Heart left ventricle (tissue), 16 donors: ENCODE results near the gene WNT6. TPM values are rescaled to one million over a fixed set of nuclear protein-coding genes. Genes with fewer than 3 reads are reported as not detected.

ENCODE experiments used
- ATAC-seq, 4 donors: fragments of 200-7000 bp; cut with Tn5 transposase; one replicate each; pipeline ENCODE4 v1.9.1; 2020 to 2022; ENCODE audit warnings: moderate library complexity in 4 of 4, mild to moderate bottlenecking in 3 of 4, moderate number of reproducible peaks in 1 of 4
- DNase-seq, 5 donors: peaks; one replicate each; pipeline ENCODE4 v3.0.0-alpha.2; 2020
- H3K27ac ChIP-seq, 12 donors: fragments of 200-600 bp; sonication (generic) in 4 of 12; one replicate each; pipeline versions ENCODE4 v1.5.0 to v1.8.0; 2016 to 2022; ENCODE audit warnings: mild to moderate bottlenecking in 2 of 12
- H3K27me3 ChIP-seq, 9 donors: fragments of 200-600 bp; sonication (generic) in 2 of 9; one replicate each; pipeline versions ENCODE4 v1.5.1 to v1.8.0; 2016 to 2022; ENCODE audit warnings: mild to moderate bottlenecking in 3 of 9
- H3K36me3 ChIP-seq, 9 donors: fragments of 200-600 bp; sonication (generic) in 2 of 9; one replicate each; pipeline versions ENCODE4 v1.5.0 to v1.8.0; 2018 to 2022; ENCODE audit warnings: mild to moderate bottlenecking in 2 of 9
- H3K4me1 ChIP-seq, 12 donors: fragments of 200-600 bp; sonication (generic) in 4 of 12; one replicate each; pipeline versions ENCODE4 v1.5.0 to v1.8.0; 2016 to 2022; ENCODE audit warnings: mild to moderate bottlenecking in 3 of 12
- H3K4me3 ChIP-seq, 12 donors: fragments of 200-600 bp; sonication (generic) in 4 of 12; one replicate each; pipeline versions ENCODE4 v1.5.0 to v1.8.0; 2017 to 2022; ENCODE audit warnings: mild to moderate bottlenecking in 9 of 12, moderate library complexity in 4 of 12
- H3K9me3 ChIP-seq, 12 donors: fragments of 200-600 bp; sonication (generic) in 4 of 12; one replicate each; pipeline versions ENCODE4 v1.5.0 to v1.8.0; 2016 to 2022; ENCODE audit warnings: mild to moderate bottlenecking in 1 of 12
- POLR2A ChIP-seq, 2 donors: fragments of 450-650 bp; IDR thresholded peaks; one replicate each; pipeline ENCODE4 v1.6.1; 2017; ENCODE audit warnings: antibody characterized with exemption in 2 of 2, mild to moderate bottlenecking in 2 of 2, moderate library complexity in 2 of 2
- WGBS, 4 donors: extraction: QIAGEN DNeasy Blood & Tissue Kit in 2 of 4; methylation state at CpG; one replicate each; pipeline versions ENCODE4 v1.1.5 to v1.1.7; 2013 to 2018; 5-methylcytosine and 5-hydroxymethylcytosine counted together
- intact Hi-C, 10 donors: fragments of 100-400 bp; cut with DNase I; formaldehyde crosslinking; loops; one replicate each; pipeline versions ENCODE4 v1.11.1 to v1.14.2; 2022
- polyA plus RNA-seq, 2 donors: library from polyadenylated mRNA; stranded (reverse); fragments of 200-250 nt; gene quantifications; one replicate each; pipeline ENCODE4 v1.2.3, GENCODE V29; 2013
- total RNA-seq, 9 donors: library from RNA; depleted of rRNA in 2 of 9; stranded (reverse); fragments of >200 nt in 2 of 9; fragmentation: NEBNext Ultra II Directional in 3 of 9; extraction: Animal tissue kit (Norgen Biotek cat#: 25700) in 3 of 9; gene quantifications; one replicate each; pipeline versions ENCODE4 v1.1.0 to v1.2.4, GENCODE V29; 2016 to 2023
- TF ChIP-seq, protein P1 (sequence below), 12 donors: fragments of 200-600 bp; sonication (generic) in 4 of 12; IDR thresholded peaks; one replicate each; pipeline versions ENCODE4 v1.5.0 to v1.8.0; 2018 to 2022; ENCODE audit warnings: antibody characterized with exemption in 12 of 12, mild to moderate bottlenecking in 5 of 12
- donor health status: ischemic (EF 13 %, LVEDD 7.1; RV severe dilation, severe dysfunction).
- donor health status: healthy with polysubstance abuse.
- donor health status: DM: no; HTN: yes; CAD: no.
- donor health status: DM: no; HTN: no; CAD: no.
- donor health status: ischemic (EF 25% LVEDD 6.9; RV normal size, moderate dysfunction).
- donor health status: ischemic (EF 25% LVEDD 5.7; RV mildly dilated, moderate dysfunction).
- donor health status: healthy.
- donor health status: DM: yes; HTN: yes; CAD: no.
- donor health status: ischemic (EF 35%, LVEDD 5.7; RV mildly dilated, moderate dysfunction).
- donor health status: nonischemic (EF 11% LVEDD 7.7; RV severe dilation, severe dysfunction).
- donor health status: DM: yes; HTN: yes; CAD: no.
- donor health status: PGD.
- donor health status: ischemic (EF 29% LVEDD 5.4; RV normal size, mild dysfunction).
- donor health status: nonischemic (EF 23%, LVEDD 6.1; RV moderate dilation, normal function).

Gene WNT6
- total and polyA plus RNA-seq, 11 donors, result 0.34 to 13.1 (median 1.00) TPM

DNA sequence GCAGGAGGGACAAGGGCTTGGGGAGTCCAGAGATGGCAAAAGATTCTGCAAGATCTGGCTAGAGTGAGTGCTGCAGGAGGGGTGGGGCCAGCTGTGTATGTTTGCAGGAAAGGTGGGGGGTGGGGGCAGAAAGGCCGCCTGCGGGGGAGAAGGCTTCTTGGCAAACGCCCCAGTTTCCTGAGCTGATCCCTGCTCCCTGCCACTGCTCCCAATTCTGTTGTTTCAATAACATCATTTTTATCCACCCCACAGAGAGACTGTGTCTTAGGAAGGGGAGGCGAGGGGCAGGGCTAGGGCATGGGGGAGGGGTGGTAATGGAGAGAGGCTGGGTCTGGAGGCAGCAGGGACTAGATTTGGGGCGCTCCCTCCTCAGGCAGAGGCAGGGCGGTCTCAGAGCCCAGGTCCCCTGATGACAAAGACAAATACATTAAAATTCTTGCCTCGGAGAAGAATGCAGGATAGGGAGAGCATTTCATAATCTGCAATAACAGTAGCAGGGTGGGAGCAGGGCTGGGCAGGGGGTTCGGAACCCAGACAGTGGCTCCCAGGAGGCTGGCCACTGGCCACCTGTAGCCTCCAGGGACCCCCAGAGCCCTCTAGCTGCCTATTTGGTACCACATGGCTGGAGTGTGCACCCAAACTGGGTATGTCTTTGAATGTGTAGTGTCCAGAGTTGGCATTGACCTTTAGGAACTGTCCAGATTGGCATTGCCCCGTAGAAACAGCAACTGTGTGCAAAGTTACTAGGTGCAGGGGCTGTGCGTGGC lies 2.1 kb upstream of the WNT6 start:
- Histone ChIP-seq H3K9me3 (no peaks in the 10 kb centered on the region), H3K27ac (no peak overlapping the region), H3K27me3 (peaks cover 19 to 87% (median 73%) of the 10 kb centered on the region in 9 donors), H3K4me1 (peaks cover 0 to 38% (median 11%) of the 10 kb centered on the region in 12 donors), H3K36me3 (no peaks in the 10 kb centered on the region), H3K4me3 (no peak overlapping the region)
- ATAC-seq (no peak), DNase-seq (no peak)
- no peak for TF ChIP-seq POLR2A (IDR thresholded peaks at IDR 0.05)
- TF ChIP-seq, protein P1, sequence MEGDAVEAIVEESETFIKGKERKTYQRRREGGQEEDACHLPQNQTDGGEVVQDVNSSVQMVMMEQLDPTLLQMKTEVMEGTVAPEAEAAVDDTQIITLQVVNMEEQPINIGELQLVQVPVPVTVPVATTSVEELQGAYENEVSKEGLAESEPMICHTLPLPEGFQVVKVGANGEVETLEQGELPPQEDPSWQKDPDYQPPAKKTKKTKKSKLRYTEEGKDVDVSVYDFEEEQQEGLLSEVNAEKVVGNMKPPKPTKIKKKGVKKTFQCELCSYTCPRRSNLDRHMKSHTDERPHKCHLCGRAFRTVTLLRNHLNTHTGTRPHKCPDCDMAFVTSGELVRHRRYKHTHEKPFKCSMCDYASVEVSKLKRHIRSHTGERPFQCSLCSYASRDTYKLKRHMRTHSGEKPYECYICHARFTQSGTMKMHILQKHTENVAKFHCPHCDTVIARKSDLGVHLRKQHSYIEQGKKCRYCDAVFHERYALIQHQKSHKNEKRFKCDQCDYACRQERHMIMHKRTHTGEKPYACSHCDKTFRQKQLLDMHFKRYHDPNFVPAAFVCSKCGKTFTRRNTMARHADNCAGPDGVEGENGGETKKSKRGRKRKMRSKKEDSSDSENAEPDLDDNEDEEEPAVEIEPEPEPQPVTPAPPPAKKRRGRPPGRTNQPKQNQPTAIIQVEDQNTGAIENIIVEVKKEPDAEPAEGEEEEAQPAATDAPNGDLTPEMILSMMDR (IDR thresholded peaks at IDR 0.05), result no peak
- intact Hi-C loops, result loop anchor here in 1 of 10 donors (10.0 kb wide), 1 partner anchor 297 kb away; no protein-coding TSS in a partner anchor
- WGBS, 4 donors, result 16 to 22% (median 17%) methylated on average over 10 of the region's 10 CpGs

DNA sequence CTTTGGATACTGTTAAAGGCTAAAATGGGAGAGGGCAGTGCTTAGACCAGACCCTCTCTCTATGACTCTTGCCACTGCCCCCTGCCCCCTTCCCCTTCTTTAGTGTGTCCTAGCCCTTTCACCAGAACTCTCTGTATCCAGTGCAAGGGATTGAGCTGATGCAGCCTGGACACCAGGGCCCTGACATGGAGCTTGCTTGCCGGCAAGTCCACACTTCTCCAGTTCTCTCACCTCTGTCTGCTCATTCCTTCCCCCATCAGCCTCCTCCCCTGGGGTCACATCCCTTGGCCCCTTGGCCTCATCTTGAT lies 1.5 kb upstream of the WNT6 start:
- 19 to 38% (median 26%) methylated on average over 1 of the region's 1 CpG for WGBS, 4 donors
- Histone ChIP-seq H3K9me3 (no peaks in the 10 kb centered on the region), H3K4me1 (peaks cover 0 to 38% (median 11%) of the 10 kb centered on the region in 12 donors), H3K27me3 (peaks cover 19 to 88% (median 72%) of the 10 kb centered on the region in 9 donors), H3K27ac (no peak overlapping the region), H3K4me3 (no peak overlapping the region), H3K36me3 (no peaks in the 10 kb centered on the region)
- DNase-seq (no peak), ATAC-seq (no peak)
- no peak for TF ChIP-seq POLR2A (IDR thresholded peaks at IDR 0.05)
- TF ChIP-seq, protein P1 (IDR thresholded peaks at IDR 0.05), result no peak
- intact Hi-C loops, result loop anchor here in 1 of 10 donors (10.0 kb wide), 1 partner anchor 297 kb away; no protein-coding TSS in a partner anchor

DNA sequence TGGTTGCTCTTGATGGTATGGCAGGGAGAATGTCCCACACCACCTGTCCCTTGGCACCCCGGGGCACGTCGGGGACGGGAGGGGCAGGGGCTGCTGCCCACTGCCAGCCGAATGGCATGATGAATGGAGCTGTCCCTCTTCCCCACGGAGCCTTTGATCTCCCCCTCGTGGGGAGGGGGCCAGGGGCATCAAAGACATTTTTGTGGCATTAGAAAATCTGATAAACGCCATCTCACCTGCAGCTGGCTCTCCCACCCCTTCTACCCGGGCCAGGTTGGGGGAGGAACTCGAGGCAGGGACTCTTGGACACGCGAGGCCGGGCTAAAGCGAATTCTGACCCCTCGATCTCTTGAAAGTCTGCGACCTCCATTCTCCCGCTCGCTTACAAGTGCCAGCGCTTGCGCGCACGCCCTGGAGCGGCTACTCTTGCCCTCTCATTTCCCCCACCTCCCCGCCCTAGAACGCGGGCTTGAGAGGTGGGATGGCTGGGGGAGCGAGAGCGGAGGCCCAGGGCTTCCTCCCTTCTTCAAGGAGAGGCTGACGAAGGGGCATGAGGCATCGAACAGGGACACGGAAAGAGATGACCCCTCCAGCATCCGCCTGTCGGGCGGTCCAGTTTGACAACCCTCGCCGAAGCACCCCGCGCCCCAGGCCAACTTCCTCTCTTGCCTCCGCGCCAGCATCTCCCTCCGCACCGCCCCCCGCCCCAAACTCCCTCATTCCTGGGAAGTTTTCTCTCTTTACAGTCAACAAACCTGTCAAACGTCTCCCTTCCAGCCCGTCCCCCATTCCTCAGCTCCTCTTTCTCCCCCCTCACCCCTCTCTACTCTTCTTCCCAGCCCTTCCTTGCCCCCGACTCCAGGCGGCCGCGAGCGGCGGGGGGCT lies 692 bp upstream of the WNT6 start:
- Histone ChIP-seq H3K27ac (no peak overlapping the region), H3K4me1 (peaks cover 0 to 38% (median 11%) of the 10 kb centered on the region in 12 donors), H3K9me3 (no peaks in the 10 kb centered on the region), H3K4me3 (peak overlapping the region in 10 of 12 donors; percentile 8 to 59 (median 50)), H3K27me3 (peaks cover 21 to 88% (median 68%) of the 10 kb centered on the region in 9 donors), H3K36me3 (no peaks in the 10 kb centered on the region)
- no peak for ATAC-seq
- TF ChIP-seq, protein P1 (IDR thresholded peaks at IDR 0.05), result no peak
- no peak for TF ChIP-seq POLR2A (IDR thresholded peaks at IDR 0.05)
- intact Hi-C loops, result loop anchor here in 1 of 10 donors (10.0 kb wide), 1 partner anchor 296 kb away; no protein-coding TSS in a partner anchor
- no peak for DNase-seq
- 7 to 20% (median 12%) methylated on average over 49 to 51 of the region's 51 CpGs for WGBS, 4 donors
